GM18505 (cell line): ENCODE measurements around the gene CCDC24.

Experiments
- ATAC-seq: cut with Tn5 transposase; IDR thresholded peaks from one replicate; pipeline ENCODE4 v1.9.1; 2021; ENCODE audit not compliant: unreplicated experiment
- POLR2A ChIP-seq: IDR thresholded peaks from 4 replicates; pipeline ENCODE4 v1.6.1; 2011; ENCODE audit warnings: borderline replicate concordance; ENCODE audit not compliant: insufficient read depth, insufficient read length; ENCODE audit errors: extremely low read depth

Gene CCDC24

DNA sequence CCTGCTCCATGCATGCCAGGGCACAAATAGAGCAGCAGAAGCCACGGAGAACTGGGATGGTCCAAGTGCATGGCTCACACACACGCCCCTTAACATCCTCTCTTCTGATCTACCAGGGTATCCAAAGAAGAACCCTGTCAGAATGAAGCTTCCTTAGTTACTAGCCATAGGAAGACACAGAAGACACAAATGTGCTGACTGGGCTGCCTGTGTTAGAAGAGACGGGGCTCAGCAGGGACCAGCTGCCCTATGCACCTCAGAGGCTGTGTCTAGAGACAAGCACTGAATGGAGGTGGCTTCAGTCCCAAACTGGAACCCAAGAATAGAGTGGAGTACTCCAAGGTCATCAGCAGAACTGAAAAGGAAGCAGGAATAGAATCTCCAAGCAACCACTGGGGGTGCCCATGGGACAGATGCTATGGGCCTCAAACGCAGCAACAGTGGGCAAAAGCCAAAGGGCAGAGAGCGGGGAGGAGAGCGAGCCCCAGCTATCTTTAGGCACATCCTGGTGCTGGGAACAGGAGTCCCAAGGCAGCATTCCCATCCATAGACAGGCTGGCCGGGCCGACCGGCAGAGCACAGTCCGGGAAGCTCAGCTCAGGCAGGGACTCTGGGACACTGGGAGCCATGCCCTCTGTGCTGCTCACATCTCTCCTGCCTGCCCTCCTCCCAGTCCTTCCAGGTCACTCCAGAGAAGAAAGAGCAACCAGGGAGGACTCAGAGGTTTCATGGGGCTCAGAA lies 30.4 kb downstream of the CCDC24 start:
- TF ChIP-seq POLR2A: no peak
- ATAC-seq: no peak

- ATAC-seq: no peak
- TF ChIP-seq POLR2A: no peak
Observed at GRCh38 chr1:44024031-44024902, 32.9 kb downstream of the CCDC24 start.

- no peak for ATAC-seq
- no peak for TF ChIP-seq POLR2A
Observed at GRCh38 chr1:44024903-44025525, 33.6 kb downstream of the CCDC24 start.

DNA sequence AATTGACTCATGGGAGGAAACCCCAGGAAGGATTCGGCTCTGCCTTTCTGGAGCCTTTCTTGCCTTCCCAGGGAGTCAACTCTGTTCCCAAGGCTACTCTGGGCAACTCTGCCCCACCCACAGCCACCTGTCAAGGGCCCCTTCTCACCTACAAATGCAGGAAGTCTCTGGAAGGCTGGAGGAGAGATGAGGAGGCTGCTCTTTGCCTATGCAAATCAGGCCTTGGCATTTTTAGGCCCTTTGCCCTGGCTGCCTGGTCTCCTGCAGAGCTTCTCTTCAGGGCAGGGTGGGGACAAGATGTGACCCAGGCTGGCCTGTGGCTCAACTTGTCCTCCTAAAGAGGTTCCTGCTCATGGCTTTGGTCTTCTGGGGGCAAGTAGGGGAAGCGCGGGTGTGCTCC lies 34.4 kb downstream of the CCDC24 start:
- no peak for ATAC-seq
- no peak for TF ChIP-seq POLR2A

- no peak for TF ChIP-seq POLR2A
- no peak for ATAC-seq
Observed at GRCh38 chr1:44027320-44027719, 35.9 kb downstream of the CCDC24 start.

GRCh38 chr1:44029260-44029910 lies 38.0 kb downstream of the CCDC24 start:
- peak; percentile 11 for TF ChIP-seq POLR2A
- ATAC-seq: peak; percentile 13

DNA sequence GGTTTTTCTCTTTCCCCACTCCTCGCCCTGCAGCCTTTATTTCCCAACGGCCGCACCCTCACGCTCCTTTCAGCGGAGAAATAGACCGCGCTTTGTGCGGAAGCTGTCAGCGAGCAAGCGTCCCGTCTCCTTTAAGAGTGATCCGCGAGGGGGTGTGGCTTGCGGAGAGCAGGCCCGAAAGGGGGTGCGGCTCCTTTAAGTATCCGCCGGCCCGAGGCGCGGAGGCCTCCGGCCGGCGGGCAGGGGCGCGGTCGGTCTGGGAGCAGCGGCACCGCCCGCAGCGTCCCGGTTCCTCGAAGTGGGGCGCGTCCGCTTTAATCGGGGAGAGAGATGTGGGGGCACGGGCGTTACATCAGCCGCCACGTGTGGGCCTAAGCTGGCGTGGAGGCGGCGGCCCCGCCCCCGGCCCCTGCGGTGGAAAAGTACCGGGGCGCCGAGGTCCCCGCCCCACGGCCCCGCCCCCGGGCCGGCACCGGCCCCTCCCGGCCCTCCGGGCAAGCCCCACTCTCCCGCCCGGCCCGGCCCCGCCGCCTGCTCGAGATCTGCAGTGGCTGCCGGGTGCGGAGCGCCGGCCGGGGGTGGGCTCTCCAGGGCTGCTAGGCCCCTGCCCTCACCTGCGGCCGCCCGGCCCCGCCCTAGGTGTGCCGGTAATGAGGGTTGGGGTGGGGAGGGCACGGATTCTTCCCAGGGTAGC lies 38.7 kb downstream of the CCDC24 start:
- ATAC-seq: peak; percentile 73
- TF ChIP-seq POLR2A: peak; percentile 53

DNA sequence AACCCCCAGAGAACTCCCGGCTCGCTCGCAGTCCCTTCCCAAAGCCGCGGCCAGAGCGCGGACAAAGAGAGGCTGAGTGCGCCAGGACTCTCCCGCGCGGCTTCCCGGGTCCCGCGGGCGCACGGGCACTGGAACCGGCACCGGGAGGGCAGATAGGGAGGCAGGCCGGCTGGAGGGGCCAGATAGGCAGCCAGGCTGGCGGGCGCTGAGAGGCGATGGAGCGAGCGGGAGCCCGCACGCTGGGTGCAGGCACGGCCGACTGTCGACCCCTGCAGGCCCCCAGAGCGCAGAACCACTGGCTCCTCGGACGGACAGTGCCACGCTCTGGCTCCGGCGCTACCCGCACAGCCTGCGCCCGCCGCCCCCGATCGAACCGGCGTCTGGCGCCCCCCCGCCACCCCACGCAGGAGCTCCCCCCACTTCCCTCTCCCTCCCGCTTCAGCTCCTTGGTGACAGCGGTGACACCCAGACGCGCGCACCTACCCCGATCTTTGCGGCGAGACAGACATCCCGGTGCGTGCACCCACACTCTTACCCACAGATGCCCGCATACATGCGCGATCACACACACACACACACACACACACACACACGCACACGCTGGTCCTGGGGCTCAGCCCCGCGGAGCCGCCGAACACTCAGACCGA lies 39.3 kb downstream of the CCDC24 start:
- TF ChIP-seq POLR2A: no peak
- peak; percentile 19 for ATAC-seq

DNA sequence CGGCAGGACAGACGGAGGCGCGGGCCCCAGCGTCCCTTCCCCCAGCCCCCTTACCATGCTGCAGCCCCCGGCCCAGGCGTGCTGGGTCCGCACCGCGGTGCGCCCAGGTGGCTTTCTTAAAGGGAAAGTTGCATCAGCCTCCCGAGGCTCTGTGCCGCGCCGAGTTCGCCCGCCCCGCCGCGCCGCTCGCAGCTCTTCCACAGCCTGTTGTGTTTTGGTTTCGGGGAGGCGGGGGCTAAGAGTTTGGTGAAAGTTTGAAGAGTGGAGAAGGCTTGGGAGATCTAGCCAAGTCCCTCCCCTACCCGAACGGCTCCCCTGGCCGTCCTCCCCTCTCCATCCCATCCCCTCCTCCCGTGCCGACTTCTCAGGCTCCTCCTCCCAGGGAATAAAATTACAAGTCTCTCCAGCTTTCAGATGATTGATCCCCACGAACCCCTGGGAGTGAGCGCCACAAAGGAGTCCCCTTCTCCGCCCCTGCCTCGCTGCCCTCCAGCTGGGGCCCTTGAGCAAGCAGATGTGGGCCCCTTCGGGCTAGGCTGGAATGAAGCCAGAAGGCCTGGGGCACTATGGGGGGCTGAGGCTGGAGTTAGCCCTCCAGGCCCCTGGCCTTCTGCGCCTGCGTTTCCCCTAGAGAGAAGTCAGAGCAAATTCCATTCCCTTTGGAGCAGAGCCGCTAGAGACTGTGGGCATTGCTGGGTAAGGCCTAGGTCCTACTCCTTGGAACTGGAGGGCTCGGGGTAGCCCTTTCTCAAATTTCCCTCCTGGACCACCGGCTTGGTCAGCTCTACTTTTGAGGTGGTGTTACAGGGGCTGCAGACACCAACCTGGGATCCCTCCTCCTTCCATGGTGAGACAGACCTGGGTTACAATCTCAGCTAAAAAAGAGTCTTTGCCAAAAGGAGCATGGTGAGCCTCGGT lies 40.1 kb downstream of the CCDC24 start, which contains the start of gene SLC6A9:
SLC6A9 (minus strand) TSS at position 211 of the 918 bp plus-strand sequence. CDS start 7,185 bp downstream, outside the sequence.
- TF ChIP-seq POLR2A: no peak
- ATAC-seq: no peak

DNA sequence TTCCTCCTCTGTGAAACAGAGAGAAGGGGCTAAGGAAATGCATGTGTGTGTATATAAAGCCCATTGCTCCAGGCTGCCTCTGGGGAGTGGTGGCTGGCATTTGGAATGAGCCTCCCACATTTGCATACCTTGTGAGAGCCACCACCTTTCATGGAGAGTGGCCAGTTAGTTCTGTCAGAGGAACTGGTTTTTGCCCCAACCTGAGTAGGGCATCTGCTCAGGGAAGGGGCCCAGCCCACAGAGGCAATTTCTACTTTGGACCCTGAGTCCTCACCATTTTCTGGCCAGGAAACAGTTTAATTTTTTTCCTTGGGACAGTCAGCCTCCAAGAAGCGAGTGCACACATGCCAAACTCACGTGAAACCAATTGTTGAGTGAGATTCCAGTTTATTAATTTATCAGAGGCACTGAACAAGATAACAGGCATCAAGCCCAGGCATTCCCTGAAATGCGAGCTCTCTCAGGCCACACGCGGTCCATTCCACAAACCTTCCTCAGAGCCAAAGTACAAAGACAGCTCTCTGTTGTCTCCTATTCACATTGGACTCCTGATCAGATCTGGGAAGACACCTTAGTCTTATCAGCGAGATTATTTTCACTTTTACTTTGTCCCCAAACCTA lies 40.9 kb downstream of the CCDC24 start:
- TF ChIP-seq POLR2A: no peak
- ATAC-seq: no peak
